ENCODE data around the gene GSTCD.
"Not testable (repeated sequence)": the region's sequence is repeated elsewhere in the genome, so short reads cannot be mapped to it uniquely, and the experiment has no call there.

GRCh38 chr4:105694812-105695211, 13.8 kb upstream of the GSTCD start:
- 0 out of 2 replicates have a peak, but pooled peaks have one; percentile 22 for TF ChIP-seq CTCF (conservative IDR thresholded peaks at IDR 0.05; ENCODE audit: low read length)
- not testable (repeated sequence) for TF ChIP-seq EZH2phosphoT487 (IDR thresholded peaks at IDR 0.05; ENCODE audit: borderline replicate concordance, low read depth, low read length)

Measured in OCI-LY7 (cell line).